ENCODE results near the gene ANKRD17.

DNA sequence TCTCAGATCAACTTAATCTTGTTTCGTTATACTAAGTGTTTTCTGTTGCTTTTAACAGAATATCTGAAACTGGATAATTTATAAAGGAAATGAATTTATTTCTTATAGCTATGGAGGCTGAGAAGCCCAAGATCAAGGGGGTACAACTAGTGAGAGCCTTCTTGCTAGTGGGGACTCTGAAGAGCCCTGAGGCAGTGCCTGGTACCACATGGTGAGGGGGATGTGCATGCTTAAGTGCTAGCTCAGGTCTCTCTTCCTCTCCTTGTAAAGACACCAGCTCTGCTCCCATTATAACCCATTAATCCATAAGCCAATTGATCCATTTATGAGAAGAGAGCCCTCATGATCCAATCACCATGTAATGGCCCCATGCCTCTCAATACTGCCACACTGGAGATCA, 207.0 kb downstream of the ANKRD17 start:
- TF ChIP-seq, protein P1, sequence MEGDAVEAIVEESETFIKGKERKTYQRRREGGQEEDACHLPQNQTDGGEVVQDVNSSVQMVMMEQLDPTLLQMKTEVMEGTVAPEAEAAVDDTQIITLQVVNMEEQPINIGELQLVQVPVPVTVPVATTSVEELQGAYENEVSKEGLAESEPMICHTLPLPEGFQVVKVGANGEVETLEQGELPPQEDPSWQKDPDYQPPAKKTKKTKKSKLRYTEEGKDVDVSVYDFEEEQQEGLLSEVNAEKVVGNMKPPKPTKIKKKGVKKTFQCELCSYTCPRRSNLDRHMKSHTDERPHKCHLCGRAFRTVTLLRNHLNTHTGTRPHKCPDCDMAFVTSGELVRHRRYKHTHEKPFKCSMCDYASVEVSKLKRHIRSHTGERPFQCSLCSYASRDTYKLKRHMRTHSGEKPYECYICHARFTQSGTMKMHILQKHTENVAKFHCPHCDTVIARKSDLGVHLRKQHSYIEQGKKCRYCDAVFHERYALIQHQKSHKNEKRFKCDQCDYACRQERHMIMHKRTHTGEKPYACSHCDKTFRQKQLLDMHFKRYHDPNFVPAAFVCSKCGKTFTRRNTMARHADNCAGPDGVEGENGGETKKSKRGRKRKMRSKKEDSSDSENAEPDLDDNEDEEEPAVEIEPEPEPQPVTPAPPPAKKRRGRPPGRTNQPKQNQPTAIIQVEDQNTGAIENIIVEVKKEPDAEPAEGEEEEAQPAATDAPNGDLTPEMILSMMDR (IDR thresholded peaks at IDR 0.05) = no peak
- no peak for TF ChIP-seq POLR2A (IDR thresholded peaks at IDR 0.05)

Data from vagina (tissue), 2 donors.